Stimulated activated CD4-positive, alpha-beta T cell treated with anti-CD3 and anti-CD28 coated beads, Interleukin-4, amount 100 ng/mL, for 24 hours (primary cell): ENCODE measurements around the gene KBTBD3.
"Not testable (repeated sequence)": the region's sequence is repeated elsewhere in the genome, so short reads cannot be mapped to it uniquely, and the experiment has no call there.

ENCODE experiments used
- DNase-seq: peaks from one replicate; pipeline ENCODE4 v3.0.0-alpha.2; 2020

The KBTBD3 gene

DNA sequence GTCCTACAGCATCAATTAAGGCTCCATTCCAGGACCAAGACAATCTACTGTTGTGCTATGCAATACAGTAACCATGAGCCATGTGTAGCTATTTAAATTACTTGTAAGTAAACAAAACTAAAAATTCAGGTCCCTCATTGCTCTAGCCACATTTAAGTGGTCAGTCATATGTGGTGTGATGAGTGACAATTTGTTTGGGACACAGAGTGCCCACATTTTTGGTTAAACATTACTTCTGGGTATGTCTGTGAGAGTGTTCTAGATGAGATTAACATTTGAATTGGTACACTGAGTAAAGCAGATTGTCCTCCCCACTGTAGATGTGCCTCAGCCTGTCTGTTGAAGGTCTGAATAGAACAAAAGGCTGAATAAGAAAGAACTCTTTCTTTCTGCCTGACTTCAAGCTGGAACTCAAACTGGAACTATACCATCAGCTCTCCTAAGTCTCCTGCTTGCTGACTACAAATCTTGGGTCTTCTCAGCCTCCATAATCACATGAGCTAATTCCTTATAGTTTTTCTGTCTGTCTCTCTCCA, 15.8 kb downstream of the KBTBD3 start:
- no peak for DNase-seq

DNA sequence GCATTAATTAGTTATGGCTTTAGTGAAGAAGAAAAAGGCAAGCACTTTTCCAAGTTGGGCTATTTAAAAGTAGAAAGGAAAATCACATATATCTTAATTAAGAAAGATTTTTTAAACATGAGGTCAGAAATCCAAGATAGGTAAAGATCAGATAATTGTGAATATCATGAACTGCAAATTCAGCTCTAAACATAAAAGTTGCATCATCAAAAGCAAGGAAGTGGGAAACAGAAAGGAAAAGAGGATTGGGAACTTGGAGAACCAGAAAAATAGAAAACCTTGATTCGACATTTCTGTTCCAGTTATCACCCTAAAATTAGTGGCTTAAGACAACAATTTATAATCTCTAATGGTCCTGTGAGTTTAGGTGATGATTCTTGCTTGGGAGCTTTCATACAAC, 17.5 kb downstream of the KBTBD3 start:
- DNase-seq, result no peak

- DNase-seq, result not testable (repeated sequence)
Measured at GRCh38 chr11:106058377-106058776, 18.8 kb downstream of the KBTBD3 start.

GRCh38 chr11:106051103-106051502, 26.0 kb downstream of the KBTBD3 start:
- DNase-seq, result no peak

DNA sequence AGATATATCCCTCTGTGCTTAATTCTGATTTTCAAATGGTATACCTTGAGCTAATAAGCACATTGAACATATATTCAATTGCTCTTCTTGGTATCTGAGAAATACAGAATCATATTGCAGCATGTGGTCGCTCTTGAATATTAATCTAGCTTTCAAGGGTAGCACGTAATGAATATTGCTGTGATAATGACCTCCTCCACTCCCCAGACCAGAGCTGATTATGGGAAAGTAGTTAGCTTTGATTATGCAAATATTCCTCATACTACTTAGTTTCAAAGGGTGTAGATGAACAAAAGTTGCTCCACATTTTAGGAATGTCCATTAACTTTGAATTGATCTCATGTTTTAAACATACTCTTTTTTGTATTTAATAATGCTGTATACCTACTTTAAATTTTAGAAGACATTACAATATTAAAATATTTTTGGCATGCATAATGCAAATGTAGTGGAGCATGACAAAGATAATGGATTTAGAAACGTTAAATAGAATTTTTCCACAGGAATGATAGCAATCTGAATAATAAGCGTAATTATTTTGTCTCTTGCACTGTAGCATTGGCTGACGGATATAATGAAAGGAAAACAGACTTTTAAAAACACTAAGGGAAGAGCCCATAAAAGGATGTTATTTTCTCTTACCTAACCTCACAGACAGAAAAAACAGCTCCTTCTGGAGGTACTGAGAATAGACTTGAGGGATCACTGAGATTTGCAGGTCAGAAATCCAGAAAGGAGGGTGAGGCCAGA, 27.2 kb downstream of the KBTBD3 start:
- DNase-seq, result no peak

GRCh38 chr11:106047631-106048030, 29.5 kb downstream of the KBTBD3 start:
- DNase-seq, result no peak

DNA sequence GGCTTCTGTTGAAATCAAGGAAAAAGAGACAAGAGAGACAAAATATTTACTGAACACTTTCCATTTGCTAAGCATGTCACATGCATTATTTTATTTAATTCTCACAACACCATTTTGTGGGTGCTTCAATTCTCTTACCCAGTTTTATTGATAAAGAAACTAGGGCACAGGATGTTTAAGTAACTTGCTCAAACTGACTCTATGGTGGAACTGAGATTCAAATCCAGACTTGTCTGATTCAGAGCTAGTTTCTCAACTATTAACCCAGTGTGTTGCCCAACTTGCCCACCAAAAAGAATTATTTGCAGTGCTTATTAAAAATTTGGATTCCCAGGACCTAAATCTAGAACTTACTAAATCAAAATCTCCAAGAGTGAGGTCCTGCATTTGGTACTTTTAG, 33.6 kb downstream of the KBTBD3 start:
- no peak for DNase-seq

DNA sequence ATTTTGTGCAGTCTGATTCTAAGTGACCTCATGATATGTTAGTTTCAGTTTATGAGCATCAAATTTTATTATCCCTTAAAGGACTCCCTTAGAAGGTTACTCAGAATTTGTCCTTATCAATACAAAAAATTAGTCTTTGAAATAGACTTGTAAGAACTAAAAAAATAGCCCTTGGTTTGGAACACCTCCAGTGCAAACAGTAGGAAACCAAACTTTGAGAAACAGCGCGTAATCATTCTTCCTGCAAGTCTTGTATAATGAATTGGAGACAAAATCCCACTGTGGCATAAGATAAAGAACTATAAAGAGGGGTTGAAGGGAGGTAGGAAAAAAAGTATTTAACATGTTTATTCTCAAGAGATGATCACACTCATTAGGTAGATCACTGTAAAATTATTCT, 44.3 kb downstream of the KBTBD3 start:
- no peak for DNase-seq

- DNase-seq, result no peak
Measured at GRCh38 chr11:106031936-106032335, 45.2 kb downstream of the KBTBD3 start.

DNA sequence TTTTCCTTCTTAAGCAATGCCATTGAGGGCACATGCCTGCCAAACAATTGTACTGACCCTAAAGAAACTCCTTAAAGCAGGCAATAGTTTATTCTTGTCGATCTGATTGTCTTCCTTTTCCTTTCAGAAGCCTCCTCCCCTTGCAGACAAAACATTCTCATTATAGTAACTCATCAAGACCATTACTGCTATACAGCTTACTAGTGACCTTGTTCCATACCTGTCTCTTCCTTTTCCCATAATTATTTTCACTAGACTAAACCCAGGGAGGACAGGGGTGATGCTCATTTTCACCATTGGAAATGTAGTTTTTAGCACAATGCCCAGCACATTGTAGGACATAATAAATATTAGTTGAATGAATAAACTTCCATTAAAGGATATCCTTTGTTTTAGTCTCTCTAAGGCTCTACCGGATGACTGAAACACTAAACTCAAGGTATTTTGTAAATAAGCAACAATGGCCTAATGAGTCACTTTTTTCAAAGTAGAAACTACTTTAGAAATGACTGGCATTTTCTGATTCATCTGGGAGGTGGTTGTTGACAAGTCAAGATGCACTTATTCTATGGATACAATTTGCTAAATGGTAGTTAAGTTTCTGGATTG, 45.8 kb downstream of the KBTBD3 start:
- DNase-seq, result no peak

GRCh38 chr11:106030609-106031008, 46.5 kb downstream of the KBTBD3 start:
- DNase-seq, result no peak

- no peak for DNase-seq
Measured at GRCh38 chr11:106022795-106023275, 54.3 kb downstream of the KBTBD3 start.

DNA sequence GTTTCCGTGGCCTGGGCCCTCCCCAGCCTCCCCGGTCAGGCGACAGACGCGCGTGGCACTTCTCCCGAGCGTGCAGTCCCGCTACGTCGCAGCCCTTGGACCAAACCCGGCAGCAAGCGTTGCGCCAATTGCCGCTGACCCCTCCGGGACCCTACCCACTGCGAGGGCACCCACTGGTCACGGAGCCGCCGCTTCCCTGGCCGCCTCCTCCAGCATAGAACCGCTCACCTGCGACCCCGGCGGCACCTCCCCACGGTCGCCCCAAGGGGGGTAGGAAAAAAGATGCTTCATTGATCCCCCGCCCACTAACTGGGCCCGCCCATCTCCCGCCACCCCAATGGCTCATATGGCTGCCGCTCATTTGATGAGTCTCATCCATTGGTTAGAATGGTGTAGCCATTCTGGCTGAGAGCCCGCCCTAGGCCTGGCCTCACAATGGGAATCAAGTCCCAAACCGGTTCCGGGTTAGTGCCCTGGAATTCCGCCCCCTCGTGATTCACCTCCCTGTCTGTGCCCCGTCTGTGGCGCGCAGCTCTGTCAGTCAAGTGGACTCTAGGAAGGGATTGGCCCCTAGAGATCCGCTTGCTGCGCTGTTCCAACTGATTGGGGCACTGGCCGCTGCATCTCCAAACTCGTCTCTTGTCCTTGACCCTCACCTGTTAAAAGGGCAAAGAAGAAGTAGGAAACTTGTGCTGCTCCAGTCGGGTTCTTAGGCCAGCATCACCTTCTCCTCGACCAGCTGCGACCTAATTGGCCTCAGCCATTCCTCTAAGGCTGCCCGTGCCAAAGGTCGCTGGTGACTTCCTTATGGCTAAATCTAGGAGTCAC, 55.0 kb downstream of the KBTBD3 start, which contains the start of gene MSANTD4:
TSS of gene MSANTD4 (minus strand) at position 274 of the 828 bp plus-strand sequence. CDS start 11,323 bp downstream, outside the sequence.
- peak; percentile 99 for DNase-seq

- DNase-seq, result no peak
Measured at GRCh38 chr11:106021181-106021966, 55.8 kb downstream of the KBTBD3 start.

GRCh38 chr11:106017093-106017492, 60.1 kb downstream of the KBTBD3 start:
- DNase-seq, result no peak

GRCh38 chr11:106015066-106015465, 62.1 kb downstream of the KBTBD3 start:
- DNase-seq, result no peak

DNA sequence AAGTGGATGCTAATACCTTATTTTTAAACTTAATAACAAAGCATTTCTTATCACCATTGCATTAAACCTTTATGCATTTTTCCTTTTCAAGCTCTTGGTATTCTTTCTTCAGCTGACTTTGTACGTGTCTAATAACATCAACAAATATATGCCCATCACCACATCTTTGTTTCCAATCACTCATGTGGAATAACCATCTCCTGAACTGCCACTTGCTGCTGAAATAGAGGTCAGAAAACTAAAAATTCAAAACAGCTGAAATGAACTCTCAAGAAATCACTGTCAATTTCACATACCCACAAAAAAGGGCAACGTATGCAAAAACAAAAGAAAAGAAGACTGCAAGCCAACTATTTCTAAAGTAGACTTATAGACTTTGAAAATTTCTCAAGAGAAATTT, 62.5 kb downstream of the KBTBD3 start:
- DNase-seq, result no peak

DNA sequence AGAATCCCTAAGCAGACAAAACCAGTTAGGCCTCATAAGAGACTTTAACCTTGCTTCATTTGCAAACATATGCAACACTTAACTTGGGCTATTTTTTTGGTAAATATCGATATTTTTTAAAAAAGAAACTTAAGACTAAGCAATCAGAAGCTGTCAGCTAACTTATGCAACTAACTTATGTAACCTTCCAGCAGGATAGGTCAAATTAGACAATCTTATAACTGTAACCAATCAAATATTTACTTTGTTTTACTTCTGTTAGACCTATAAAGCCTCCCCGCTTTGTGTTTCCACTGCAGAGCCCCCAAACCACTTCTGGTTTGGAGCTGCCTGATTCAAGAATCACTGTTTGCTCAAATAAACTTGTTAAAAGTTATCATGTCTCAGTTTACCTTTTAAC, 63.1 kb downstream of the KBTBD3 start:
- DNase-seq, result no peak

DNA sequence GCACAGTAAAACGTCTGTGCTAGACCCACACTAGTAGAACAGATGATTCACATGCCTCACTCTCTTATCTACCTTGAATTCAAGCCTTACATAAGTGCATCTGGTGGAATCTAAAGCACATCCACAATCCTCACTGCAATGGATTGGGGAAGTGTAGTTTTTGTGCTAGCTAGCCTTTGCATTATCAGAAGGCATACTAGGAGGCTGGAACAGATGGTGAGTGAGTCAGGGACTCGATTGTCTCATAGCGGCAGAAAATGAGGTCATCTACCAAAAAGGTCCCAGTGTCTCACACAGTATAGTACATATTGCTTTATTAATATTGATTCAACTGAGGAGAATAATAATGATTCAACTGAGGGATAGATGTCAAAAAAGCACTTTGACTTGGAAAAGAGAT, 64.4 kb downstream of the KBTBD3 start:
- DNase-seq, result no peak

GRCh38 chr11:106011481-106011880, 65.7 kb downstream of the KBTBD3 start:
- DNase-seq, result no peak

- not testable (repeated sequence) for DNase-seq
Measured at GRCh38 chr11:106003094-106003493, 74.1 kb downstream of the KBTBD3 start.

GRCh38 chr11:106001304-106002012, 75.7 kb downstream of the KBTBD3 start:
- DNase-seq, result no peak
